Endothelial cell of umbilical vein (primary cell): Measurements from ENCODE around the gene CACNA2D3.

Experiments used
- FOS ChIP-seq: IDR thresholded peaks from 2 replicates; pipeline ENCODE4 v1.6.1; 2011; ENCODE audit warnings: mild to moderate bottlenecking, low read length, moderate library complexity, borderline replicate concordance; ENCODE audit not compliant: insufficient read depth
- GATA2 ChIP-seq: IDR thresholded peaks from 2 replicates; pipeline ENCODE4 v1.7.0; 2011; ENCODE audit warnings: low read depth, mild to moderate bottlenecking, moderate library complexity, mixed read lengths, low read length; ENCODE audit not compliant: insufficient read length, insufficient read depth
- POLR2A ChIP-seq: IDR thresholded peaks from 2 replicates; pipeline ENCODE4 v1.6.1; 2012; ENCODE audit warnings: low read depth, mild to moderate bottlenecking, control low read depth, low read length
- POLR2AphosphoS5 ChIP-seq: IDR thresholded peaks from 2 replicates; pipeline ENCODE4 v1.6.1; 2012; ENCODE audit warnings: low read depth, mild to moderate bottlenecking, control low read depth, low read length, moderate library complexity; ENCODE audit not compliant: insufficient read depth
- TF ChIP-seq, protein P1 (sequence below), 2 donors: IDR thresholded peaks; 1 replicate in 1 of 2; 2 replicates in 1 of 2; pipeline ENCODE4 v1.5.1; 2011; ENCODE audit warnings: low read length in 2 of 2, mild to moderate bottlenecking in 2 of 2, moderate library complexity in 2 of 2, control low read depth in 1 of 2, inconsistent platforms in 1 of 2, low read depth in 1 of 2; ENCODE audit not compliant: insufficient read depth in 1 of 2; ENCODE audit errors: extremely low read depth in 1 of 2
- TF ChIP-seq, protein P2 (sequence below): IDR thresholded peaks from 2 replicates; pipeline ENCODE4 v1.6.1; 2011; ENCODE audit not compliant: insufficient read depth, insufficient read length

DNA sequence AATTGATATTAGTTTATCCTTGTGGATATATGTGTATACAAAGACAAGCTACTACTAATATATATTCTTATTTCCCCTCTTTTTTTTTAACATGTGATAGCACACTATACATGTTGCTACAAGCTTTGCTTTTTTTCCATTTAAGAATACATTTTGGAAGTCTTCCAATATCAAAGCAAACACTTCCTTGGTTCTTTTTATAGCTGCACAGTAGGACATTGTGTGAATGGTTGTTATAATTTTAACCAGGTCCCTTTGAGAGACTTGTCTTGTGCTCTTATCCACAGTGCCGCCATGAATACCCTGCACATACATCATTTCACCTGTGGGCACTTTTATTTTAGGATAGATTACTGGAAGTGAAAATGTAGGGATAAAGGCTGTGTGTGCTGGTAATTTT is 88.7 kb downstream of the CACNA2D3 start:
- TF ChIP-seq, protein P1, sequence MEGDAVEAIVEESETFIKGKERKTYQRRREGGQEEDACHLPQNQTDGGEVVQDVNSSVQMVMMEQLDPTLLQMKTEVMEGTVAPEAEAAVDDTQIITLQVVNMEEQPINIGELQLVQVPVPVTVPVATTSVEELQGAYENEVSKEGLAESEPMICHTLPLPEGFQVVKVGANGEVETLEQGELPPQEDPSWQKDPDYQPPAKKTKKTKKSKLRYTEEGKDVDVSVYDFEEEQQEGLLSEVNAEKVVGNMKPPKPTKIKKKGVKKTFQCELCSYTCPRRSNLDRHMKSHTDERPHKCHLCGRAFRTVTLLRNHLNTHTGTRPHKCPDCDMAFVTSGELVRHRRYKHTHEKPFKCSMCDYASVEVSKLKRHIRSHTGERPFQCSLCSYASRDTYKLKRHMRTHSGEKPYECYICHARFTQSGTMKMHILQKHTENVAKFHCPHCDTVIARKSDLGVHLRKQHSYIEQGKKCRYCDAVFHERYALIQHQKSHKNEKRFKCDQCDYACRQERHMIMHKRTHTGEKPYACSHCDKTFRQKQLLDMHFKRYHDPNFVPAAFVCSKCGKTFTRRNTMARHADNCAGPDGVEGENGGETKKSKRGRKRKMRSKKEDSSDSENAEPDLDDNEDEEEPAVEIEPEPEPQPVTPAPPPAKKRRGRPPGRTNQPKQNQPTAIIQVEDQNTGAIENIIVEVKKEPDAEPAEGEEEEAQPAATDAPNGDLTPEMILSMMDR (IDR thresholded peaks at IDR 0.05; ENCODE audit: extremely low read depth in 1 of 2, insufficient read depth in 1 of 2, low read depth in 1 of 2, low read length in 2 of 2), result no peak
- TF ChIP-seq, protein P2, sequence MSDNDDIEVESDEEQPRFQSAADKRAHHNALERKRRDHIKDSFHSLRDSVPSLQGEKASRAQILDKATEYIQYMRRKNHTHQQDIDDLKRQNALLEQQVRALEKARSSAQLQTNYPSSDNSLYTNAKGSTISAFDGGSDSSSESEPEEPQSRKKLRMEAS, result no peak
- TF ChIP-seq POLR2AphosphoS5, result no peak
- no peak for TF ChIP-seq FOS
- TF ChIP-seq GATA2, result no peak
- no peak for TF ChIP-seq POLR2A
